Sigmoid colon (tissue), 7 donors: Measurements from ENCODE around the gene TRIM41. TPM values are rescaled to one million over a fixed set of nuclear protein-coding genes. Genes with fewer than 3 reads are reported as not detected.

ENCODE experiments used
- DNase-seq: peaks from one replicate; pipeline ENCODE4 v3.0.0-alpha.2; 2019
- H3K27ac ChIP-seq, 4 donors: fragments of 200-600 bp; sonication (generic); one replicate each; pipeline ENCODE4 v1.5.1; 2016 to 2019; ENCODE audit warnings: mild to moderate bottlenecking in 1 of 4
- H3K27me3 ChIP-seq, 3 donors: fragments of 200-600 bp; sonication (generic); one replicate each; pipeline ENCODE4 v1.5.1; 2019; ENCODE audit warnings: mild to moderate bottlenecking in 1 of 3
- H3K36me3 ChIP-seq, 4 donors: fragments of 200-600 bp; sonication (generic); one replicate each; pipeline ENCODE4 v1.5.1; 2016 to 2019
- H3K4me1 ChIP-seq, 4 donors: fragments of 200-600 bp; sonication (generic); one replicate each; pipeline ENCODE4 v1.5.1; 2017 to 2019
- H3K4me3 ChIP-seq, 4 donors: fragments of 200-600 bp; sonication (generic); one replicate each; pipeline ENCODE4 v1.5.1; 2017 to 2019; ENCODE audit warnings: mild to moderate bottlenecking in 2 of 4, moderate library complexity in 1 of 4
- H3K9me3 ChIP-seq, 4 donors: fragments of 200-600 bp in 3 of 4; sonication (generic) in 3 of 4; one replicate each; pipeline versions ENCODE4 v1.5.1 to v1.6.1; 2013 to 2019
- CTCF ChIP-seq, 4 experiments: fragments of 450-650 bp in 3 of 4; fragments of 200-600 bp in 1 of 4; IDR thresholded peaks; one replicate each; pipeline ENCODE4 v1.5.1; 2016 to 2019; ENCODE audit warnings: antibody characterized with exemption in 4 of 4, mild to moderate bottlenecking in 3 of 4, moderate library complexity in 2 of 4
- EP300 ChIP-seq, 4 donors: sonication (generic); formaldehyde crosslinking; IDR thresholded peaks; one replicate each; pipeline ENCODE4 v1.6.1; 2017; ENCODE audit warnings: antibody characterized with exemption in 4 of 4
- POLR2A ChIP-seq, 2 donors: fragments of 450-650 bp; IDR thresholded peaks; one replicate each; pipeline ENCODE4 v1.6.1; 2016; ENCODE audit warnings: antibody characterized with exemption in 2 of 2, mild to moderate bottlenecking in 2 of 2, moderate library complexity in 2 of 2
- POLR2AphosphoS5 ChIP-seq, 4 donors: sonication (generic); formaldehyde crosslinking; IDR thresholded peaks; one replicate each; pipeline ENCODE4 v1.6.1; 2017; ENCODE audit warnings: antibody characterized with exemption in 4 of 4
- WGBS, 2 donors: extraction: QIAGEN DNeasy Blood & Tissue Kit; methylation state at CpG; one replicate each; pipeline ENCODE4 v1.1.7; 2013; 5-methylcytosine and 5-hydroxymethylcytosine counted together
- intact Hi-C: fragments of 100-400 bp; cut with DNase I; formaldehyde crosslinking; loops from one replicate; pipeline ENCODE4 v1.15.1; 2023
- polyA plus RNA-seq, 3 donors: library from polyadenylated mRNA; stranded (reverse); fragments of 200-250 nt; gene quantifications; one replicate each; pipeline ENCODE4 v1.2.3, GENCODE V29; 2013
- total RNA-seq, 4 donors: library from RNA; depleted of rRNA; stranded (reverse); fragments of >200 nt; gene quantifications; one replicate each; pipeline ENCODE4 v1.1.0, GENCODE V29; 2016
- donor health status: healthy with polysubstance abuse.
- donor health status: Bipolar disorder and iron deficiency.
- donor health status: healthy.

TRIM41 gene
- total and polyA plus RNA-seq, 7 donors, result 8.2 to 25.3 (median 14.1) TPM

GRCh38 chr5:181181650-181182565, 41.2 kb upstream of the TRIM41 start:
- DNase-seq, result peak; percentile 77
- TF ChIP-seq CTCF (IDR thresholded peaks at IDR 0.05) (peak; percentile 47 to 69 (median 62)), POLR2A (IDR thresholded peaks at IDR 0.05) (no peak)
- Histone ChIP-seq H3K4me3 (no peak overlapping the region), H3K27me3 (no peaks in the 10 kb centered on the region), H3K27ac (peak overlapping the region in 1 of 4 donors; percentile 34), H3K9me3 (no peaks in the 10 kb centered on the region), H3K36me3 (no peaks in the 10 kb centered on the region), H3K4me1 (peaks cover 0 to 18% (median 8%) of the 10 kb centered on the region in 4 donors)
- intact Hi-C loops, result loop anchor here (10.0 kb wide), 1 partner anchor 377 kb away; the partner anchor contains the start of gene MGAT1
- 36 to 47% methylated on average over 25 of the region's 25 CpGs for WGBS, 2 donors

- intact Hi-C loops, result loop anchor here (10.0 kb wide), 1 partner anchor 378 kb away; the partner anchor contains the start of gene MGAT1
- no peak overlapping the region for H3K4me3 ChIP-seq
- peak overlapping the region in 2 of 4 donors; percentile 32 to 34 for H3K27ac ChIP-seq
- peaks cover 0 to 18% (median 8%) of the 10 kb centered on the region in 4 donors for H3K4me1 ChIP-seq
- no peak for DNase-seq
- no peaks in the 10 kb centered on the region for H3K27me3 ChIP-seq
- no peaks in the 10 kb centered on the region for H3K9me3 ChIP-seq
- TF ChIP-seq EP300 (IDR thresholded peaks at IDR 0.05) (no peak), POLR2AphosphoS5 (IDR thresholded peaks at IDR 0.05) (no peak), CTCF (IDR thresholded peaks at IDR 0.05) (no peak), POLR2A (IDR thresholded peaks at IDR 0.05) (no peak)
- WGBS, 2 donors, result 42 to 72% methylated on average over 12 of the region's 12 CpGs
- no peaks in the 10 kb centered on the region for H3K36me3 ChIP-seq
These were observed 40.4 kb upstream of the TRIM41 start for GRCh38 chr5:181182651-181183050.

- Histone ChIP-seq H3K27me3 (no peaks in the 10 kb centered on the region), H3K4me3 (peak overlapping the region in 3 of 4 donors; percentile 51 to 55 (median 51)), H3K4me1 (peaks cover 0 to 28% (median 11%) of the 10 kb centered on the region in 4 donors), H3K27ac (peak overlapping the region in 3 of 4 donors; percentile 62 to 76 (median 70)), H3K9me3 (no peaks in the 10 kb centered on the region), H3K36me3 (no peaks in the 10 kb centered on the region)
- DNase-seq, result no peak
- WGBS, 2 donors, result 71 to 79% methylated on average over 16 of the region's 16 CpGs
- intact Hi-C loops, result loop anchor here (10.0 kb wide), 1 partner anchor 380 kb away; the partner anchor contains the start of gene MGAT1
- TF ChIP-seq POLR2AphosphoS5 (IDR thresholded peaks at IDR 0.05) (no peak), EP300 (IDR thresholded peaks at IDR 0.05) (no peak), CTCF (IDR thresholded peaks at IDR 0.05) (no peak), POLR2A (IDR thresholded peaks at IDR 0.05) (no peak)
These were observed 38.2 kb upstream of the TRIM41 start for GRCh38 chr5:181184845-181185216.

DNA sequence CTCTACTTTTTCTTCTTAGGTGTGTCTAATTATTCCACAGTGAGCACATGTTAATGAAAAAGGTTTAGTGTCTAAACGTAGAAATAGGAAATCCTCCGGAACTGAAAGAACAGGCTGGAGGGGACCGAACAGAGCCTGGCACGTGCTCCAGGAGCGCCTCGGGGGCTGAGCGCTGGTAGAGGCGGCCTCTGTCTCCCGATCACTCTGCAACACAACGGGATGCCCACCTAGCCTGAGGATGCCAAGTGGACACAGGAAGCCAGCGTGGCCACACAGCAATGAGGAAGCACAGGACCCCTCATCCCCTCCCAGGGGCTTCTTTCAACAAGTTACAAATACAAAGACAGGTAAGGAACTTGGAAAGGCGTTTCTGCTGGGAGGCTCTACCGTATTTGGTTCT, 37.5 kb upstream of the TRIM41 start:
- DNase-seq, result no peak
- no peak overlapping the region for H3K27ac ChIP-seq
- intact Hi-C loops, result loop anchor here (10.0 kb wide), 1 partner anchor 381 kb away; the partner anchor contains the start of gene MGAT1
- no peaks in the 10 kb centered on the region for H3K27me3 ChIP-seq
- H3K36me3 ChIP-seq, result no peaks in the 10 kb centered on the region
- H3K4me1 ChIP-seq, result peaks cover 0 to 35% (median 11%) of the 10 kb centered on the region in 4 donors
- TF ChIP-seq EP300 (IDR thresholded peaks at IDR 0.05), result no peak
- no peak for TF ChIP-seq POLR2AphosphoS5 (IDR thresholded peaks at IDR 0.05)
- no peak for TF ChIP-seq POLR2A (IDR thresholded peaks at IDR 0.05)
- no peak for TF ChIP-seq CTCF (IDR thresholded peaks at IDR 0.05)
- 90 to 94% methylated on average over 13 of the region's 13 CpGs for WGBS, 2 donors
- H3K9me3 ChIP-seq, result no peaks in the 10 kb centered on the region
- H3K4me3 ChIP-seq, result no peak overlapping the region
